HG03432 (cell line): ENCODE measurements around the gene ZFP36L2.

Experiments
- ATAC-seq: cut with Tn5 transposase; IDR thresholded peaks from one replicate; pipeline ENCODE4 v1.9.1; 2021; ENCODE audit warnings: mild to moderate bottlenecking, moderate library complexity; ENCODE audit not compliant: unreplicated experiment

ZFP36L2 gene, protein sequence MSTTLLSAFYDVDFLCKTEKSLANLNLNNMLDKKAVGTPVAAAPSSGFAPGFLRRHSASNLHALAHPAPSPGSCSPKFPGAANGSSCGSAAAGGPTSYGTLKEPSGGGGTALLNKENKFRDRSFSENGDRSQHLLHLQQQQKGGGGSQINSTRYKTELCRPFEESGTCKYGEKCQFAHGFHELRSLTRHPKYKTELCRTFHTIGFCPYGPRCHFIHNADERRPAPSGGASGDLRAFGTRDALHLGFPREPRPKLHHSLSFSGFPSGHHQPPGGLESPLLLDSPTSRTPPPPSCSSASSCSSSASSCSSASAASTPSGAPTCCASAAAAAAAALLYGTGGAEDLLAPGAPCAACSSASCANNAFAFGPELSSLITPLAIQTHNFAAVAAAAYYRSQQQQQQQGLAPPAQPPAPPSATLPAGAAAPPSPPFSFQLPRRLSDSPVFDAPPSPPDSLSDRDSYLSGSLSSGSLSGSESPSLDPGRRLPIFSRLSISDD

DNA sequence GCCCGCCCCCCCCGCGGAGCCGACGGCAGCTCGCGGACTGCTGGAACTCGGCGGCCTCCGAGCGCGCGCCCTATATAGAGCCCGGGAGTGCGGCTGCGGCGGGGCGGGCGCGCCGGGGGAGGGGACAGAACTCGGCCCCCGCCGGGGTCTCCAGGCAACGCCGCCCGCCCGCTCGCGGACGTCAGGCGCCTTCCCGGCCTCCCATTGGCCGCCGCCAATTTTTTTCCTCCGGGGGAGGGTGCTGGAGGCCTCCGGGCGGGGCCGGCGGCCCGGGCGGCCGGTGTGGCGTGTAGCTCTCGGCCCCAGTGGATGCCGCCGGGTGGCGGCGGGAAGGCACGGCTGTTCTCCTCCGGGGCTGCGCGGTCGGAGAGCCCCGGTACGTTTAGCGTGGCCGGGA, at the start of gene ZFP36L2:
Gene ZFP36L2, minus strand, starts transcription at position 49 of the 397 bp plus-strand sequence. CDS start 291 bp downstream, outside the sequence.
- peak; percentile 62 for ATAC-seq

DNA sequence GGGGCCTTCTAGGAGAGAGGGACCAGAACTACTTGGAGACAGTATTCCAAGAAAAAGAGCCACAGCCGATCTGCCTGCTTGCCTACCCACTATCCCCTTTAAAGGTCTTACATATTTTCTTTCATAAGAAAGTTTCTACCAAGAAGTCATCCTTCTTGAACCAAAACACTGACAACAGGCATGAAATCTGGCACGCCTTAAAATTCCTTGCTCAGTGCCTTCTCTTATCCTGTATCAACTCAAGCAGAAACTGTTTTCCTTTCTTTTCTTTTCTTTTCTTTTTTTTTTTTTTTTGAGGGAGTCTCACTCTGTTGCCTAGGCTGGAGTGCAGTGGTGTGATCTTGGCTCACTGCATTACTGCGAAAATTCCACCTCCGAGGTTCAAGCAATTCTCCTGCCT, 48.3 kb upstream of the ZFP36L2 start:
- ATAC-seq: no peak

DNA sequence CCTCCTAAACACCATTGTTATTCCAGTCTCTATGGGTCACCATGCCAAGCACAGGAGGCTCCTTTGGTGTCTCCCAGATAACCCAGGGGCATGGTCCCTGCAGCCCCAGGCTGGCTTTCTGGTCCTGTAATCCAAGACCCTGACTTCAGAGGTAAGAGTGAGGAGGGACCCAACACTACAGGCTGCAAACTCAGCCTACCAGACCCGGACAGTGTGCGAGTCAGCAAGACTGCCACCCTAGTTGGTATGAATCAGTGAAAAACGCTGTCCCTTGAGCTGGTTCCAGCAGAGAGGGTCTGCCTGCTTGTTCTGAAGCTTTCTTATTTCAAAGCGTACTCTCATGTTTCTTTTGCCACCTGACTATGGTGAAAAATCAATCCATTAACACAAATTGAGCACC, 47.6 kb upstream of the ZFP36L2 start:
- ATAC-seq: no peak

DNA sequence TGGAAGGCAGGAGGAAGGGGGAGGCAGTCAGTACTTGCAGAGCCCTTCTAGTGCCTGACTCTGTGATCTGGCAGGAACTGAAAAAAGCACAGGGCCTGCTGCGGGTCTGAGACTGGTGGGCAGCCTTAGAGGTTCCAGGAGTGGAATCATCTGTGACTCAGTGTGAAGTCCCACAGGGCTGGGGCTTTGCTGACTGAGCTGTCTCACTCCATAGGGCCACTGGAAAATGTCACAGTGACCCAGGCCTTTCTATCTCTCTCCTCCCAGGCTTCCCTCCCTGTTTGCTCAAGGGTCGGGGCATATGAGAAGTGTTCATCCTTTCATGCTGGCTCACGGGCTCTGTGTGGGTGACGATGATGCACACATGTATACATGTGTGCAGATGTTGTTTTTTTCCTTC, 47.1 kb upstream of the ZFP36L2 start:
- no peak for ATAC-seq

DNA sequence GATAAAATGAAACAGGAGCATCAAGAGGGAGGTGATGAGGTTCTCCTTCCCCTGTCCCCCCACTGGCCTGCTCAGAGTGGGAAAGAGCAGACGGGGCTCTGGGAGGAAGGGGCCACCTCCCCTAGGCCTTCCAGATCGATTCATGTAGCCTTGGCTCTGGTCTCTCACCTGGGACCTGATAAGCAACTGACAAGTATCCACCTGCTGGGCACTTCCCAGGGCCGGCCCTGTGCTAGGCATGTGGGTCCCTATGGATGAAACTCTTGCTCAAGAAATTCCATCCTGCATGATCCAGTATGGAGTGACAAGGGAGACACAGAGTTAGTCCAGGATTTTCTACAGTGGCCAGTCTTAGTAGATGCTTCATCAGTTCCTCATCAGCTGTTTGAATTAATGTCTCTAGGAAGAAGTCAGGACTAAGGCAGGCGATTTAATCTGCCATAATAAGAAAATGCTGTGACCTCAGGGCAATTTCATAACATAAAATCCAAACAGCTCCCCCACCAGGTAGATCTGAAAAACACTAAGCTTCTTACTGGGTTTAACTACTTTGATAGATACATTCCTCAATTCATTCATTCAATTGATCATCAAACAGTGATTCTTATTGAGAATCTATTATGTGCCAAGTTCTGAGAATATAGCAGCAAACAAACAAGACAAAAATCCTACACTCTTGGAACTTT, 44.7 kb upstream of the ZFP36L2 start:
- no peak for ATAC-seq

DNA sequence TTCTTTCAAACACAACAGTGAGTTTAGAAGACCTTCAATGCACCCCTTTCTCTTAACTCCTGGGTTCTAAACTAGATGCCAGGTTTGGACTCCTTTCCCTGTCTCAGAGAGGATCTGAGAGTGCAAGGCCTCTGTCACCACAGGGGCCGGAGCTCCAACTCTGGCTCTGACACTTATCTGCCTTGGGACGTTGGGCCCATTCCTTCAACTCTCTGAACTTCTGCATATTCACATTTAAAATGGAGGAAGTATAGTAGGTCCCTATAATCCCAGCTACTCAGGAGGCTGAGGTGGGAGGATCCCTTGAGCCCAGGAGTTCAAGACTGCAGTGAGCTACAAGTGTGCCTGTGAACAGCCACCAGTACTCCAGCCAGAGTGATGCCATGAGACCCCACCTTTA, 44.1 kb upstream of the ZFP36L2 start:
- no peak for ATAC-seq

DNA sequence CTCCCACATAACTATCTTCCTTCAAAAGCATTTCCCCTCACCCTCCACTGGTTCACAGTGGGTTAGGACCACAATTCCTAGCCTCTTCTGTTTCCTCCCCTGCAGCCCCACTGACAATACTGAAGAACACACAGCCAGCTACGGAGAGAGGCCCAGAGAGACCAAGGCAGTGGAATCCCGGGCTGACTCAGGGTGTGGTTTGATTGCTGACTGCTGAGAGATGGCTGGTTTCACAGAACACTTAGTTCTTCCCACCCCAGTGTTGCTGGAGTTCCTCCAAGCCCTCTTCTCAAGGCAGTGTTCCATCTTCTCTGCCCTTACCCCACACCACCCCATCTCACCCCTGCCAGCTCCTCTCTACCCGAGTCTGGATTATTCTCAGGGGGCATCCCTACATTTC, 43.3 kb upstream of the ZFP36L2 start:
- no peak for ATAC-seq

DNA sequence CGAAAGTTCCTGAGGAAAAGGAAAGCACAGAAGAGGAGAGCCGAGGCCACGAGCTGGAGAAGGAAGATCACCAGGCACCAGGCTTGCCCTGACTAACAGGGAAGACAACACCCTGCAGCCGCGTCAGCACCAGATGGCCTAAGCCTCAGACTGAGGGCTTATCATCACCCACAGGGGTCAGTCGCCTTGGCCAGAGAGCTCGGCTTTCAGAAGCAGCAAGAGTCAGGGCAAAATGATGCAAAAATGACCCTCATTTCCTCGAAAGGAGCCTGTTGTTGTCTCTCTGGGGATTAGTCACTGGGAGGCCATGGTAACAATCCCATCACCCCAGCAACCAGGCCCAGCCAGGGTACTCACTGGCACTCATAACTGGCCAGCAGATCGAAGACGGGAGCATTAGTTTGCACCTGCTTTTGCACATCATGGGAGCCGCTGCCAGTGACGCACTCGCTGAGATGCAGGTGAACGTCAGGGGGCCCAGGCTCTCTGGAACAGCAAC, 42.7 kb upstream of the ZFP36L2 start:
- ATAC-seq: no peak

DNA sequence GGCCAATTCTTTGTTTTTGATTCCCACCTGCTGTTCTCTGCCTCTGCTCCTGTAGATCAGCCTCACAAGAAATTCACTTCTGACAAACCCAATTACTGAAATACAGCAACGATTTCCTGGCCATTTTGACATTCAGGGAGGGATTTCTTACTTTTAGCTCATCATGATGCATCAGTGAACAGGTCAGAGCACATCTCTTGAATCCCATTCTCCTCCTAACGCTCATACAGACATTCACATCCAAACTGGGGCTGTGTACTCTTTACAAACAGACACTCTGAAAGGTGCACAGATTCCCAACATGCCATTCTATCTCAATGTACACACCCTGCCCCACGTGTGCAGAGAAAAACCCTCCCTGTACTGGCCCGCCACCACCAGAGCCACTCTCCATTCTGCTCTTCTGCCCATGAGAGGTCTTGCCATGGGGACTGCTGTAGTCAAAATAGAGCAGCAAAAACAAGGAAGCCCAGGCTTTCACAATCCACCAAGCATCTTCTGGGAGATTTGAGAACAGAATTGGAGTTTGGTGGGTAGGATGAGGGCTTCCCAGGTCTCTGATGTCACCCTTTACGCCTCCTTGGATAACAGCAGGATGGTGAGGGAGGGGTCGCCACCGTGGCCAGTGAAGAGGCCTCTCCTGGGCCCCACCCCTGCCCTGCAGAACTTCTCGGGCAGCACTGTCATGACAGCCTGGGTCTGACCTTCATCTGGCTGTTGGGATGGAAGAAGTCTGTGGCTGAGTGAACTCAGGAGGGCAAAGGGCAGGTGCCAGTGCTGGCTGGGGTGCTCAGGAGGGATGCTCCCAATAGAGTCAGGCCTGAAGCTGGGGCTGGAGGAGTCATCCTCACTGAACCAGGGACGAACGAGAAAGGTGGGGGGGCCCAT, 41.9 kb upstream of the ZFP36L2 start:
- no peak for ATAC-seq

DNA sequence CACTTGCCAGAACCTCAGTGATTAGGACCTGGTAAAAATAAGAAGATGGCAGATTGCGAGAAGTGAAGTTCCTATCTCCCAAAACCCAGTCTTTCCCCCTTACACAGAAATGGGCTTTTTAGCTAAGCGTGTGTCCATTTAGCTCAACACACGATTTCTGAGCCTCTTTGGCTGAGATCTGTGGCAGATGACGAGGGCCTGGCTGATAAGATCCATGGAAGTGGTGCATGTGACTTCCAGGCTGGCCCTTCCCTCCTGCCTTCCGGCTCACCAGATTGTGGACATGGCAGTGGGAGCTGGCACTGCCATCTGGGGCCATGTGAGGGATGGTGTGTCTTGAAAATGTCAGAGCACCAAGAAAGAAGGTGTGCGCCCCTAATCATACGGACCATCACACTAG, 41.0 kb upstream of the ZFP36L2 start:
- ATAC-seq: no peak

DNA sequence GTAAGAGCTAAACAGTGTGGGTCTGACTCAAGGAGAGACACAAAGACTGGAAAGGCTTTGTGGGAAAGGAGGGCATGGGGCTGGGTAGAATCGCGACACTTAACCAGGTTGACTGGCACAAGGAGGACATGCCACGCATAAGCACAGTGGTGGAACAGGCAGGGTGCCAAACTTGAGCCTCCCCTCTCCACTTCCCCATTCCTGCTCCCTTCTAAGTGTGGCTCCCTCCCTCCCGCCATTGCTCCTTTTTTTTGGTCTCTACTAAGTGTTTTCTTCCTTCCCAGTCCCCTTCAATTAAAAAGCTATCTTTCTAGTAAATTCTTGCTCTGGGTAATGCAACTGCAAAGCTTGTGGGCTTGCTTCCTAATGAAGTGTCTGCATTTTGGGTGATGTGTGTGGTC, 40.3 kb upstream of the ZFP36L2 start:
- ATAC-seq: no peak

DNA sequence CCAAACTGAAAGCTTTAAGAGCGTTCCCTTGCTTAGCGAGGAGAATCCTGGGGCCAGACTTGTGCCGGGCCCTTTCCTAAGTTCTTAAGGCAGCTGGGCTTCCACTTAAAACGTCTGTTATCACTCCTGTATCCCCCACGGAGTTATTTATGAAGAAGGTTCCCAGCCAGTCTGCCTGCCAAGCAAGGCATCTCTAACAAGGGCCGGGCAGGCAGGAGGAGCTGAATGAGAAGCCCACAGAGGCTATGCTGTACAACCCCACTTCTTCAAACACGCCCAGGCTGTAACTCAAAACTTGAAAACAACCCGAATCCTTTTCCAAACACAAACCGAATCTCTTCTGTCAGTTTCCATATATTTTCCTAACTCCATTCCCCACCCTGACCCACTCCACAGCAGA, 39.0 kb upstream of the ZFP36L2 start:
- no peak for ATAC-seq

DNA sequence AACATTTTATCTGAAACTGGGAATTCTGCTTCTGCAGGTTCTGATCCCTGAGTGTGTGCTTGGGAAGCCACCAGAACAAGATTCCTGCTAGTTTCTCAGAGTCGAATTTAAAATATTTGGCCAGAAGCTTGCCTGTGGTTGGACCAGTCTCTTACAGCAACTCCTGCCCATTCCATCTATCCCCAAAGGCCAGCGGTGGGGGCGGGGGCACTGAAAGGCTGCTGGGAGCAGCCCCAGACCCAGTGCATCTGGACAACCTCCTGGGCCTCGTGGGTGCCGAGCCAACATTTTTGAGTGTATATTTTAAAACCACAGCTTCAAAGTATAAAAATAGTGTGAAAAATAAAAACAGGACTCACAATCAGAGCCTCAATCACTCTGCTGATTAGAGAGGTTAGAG, 38.6 kb upstream of the ZFP36L2 start:
- no peak for ATAC-seq

DNA sequence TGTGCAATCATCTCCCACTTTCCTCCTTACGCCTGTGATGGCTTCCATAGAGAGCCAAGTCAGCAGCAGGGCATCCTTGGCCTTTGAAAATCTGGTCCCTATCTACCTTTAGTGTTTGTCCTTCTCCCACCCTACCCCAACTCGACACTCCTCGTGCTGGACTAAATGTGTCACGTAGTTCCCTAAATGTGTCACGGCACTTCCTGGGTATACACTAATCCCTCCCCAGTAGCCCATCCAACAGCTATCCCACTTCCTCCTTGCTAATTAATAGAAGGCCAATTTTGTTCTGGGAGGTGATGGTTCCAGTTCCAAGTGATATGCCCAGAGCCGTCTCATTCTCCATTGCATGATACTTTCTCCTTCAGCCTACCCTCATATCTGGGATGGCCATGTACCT, 36.5 kb upstream of the ZFP36L2 start:
- ATAC-seq: no peak

DNA sequence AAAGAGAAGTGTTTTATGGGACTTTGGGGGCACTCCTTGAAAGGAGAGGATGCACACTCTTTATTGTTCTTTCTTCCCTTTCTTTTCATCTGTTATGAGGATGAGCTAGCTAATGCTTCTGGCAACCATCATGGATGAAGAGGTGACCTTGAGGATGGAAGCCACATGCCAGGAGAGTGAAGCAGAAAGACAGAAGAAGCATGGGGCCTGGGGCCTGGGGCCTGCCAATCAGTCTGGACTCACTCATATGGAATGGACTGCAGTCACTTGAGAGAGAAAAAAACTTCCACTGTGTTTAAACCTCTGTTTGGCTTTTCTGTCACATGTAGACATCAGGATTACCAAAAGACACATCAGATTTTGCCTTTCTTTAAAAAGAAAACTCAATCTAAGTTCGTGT, 35.8 kb upstream of the ZFP36L2 start:
- ATAC-seq: no peak

DNA sequence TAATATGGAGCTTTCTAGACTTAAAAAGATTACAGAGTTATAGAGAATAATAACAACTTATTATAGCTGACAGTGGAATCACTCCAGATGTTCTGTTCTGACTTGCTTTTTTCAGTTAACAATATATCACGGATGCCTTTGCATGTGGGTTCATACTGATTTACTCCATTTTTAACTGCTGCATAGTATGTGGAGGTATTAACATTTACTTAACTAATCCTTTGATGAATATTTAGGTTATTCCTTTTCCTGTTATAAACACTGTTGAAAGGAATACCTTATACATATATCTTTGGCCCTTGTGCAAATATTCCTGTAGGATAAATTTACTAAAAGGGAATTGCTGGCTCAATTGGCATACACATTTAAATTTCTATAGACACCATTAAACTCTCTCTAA, 33.1 kb upstream of the ZFP36L2 start:
- ATAC-seq: no peak

DNA sequence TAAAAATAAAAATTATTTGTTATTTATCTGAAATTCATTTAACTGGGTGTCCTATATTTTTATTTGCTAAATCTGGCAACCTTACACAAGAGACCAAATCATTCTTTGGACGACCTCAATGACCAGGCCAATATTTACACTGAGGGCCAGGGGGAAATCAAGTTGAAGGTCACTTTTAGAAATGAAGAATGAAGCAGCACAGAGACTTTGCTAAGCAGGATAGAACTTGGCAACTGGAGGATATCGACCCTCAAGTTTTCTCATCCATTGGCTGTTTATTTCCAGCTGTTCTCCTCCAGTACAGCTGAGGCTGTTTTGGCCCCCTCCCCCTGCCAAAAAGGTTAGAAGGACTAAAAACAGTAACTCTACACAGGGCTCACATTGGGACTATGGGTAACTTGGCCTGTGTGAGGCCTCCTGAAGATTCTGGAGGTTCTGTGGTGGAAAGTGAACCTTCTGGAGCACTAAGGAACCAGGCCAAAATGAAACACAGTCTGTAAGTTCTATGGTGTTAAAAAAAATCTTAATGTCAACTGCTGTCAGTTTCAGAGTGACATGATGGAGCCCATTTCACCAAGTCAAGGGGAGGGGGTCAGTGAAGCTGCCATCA, 32.2 kb upstream of the ZFP36L2 start:
- ATAC-seq: no peak

DNA sequence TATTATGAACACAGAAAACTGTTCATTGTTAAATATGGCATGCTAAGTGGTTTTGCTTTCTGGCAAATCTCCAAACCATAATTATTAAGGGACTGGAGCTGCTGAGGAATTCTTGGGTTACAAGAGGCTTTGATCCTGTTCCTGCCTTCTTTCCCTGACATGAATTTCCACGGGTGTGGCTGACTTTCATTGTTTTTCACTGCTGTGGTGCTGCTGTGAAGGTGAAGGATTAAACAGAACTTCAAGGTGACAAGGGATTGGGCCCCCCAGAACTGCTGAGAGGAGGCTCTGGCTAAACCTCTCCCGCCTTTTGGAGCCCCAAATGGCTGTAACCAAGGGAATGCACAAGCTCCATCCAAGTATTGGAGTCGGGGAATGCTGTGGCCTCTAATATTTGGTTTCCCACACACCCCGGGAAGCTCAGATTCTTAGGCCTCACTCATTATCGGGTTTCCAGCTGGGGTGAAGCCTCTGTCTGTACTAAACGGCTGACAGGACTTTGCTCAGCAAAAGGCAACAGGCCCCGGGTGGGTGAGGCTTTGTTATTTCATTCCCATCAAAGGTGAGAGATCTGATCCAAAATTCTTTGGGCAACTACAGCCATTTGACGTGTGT, 29.0 kb upstream of the ZFP36L2 start:
- no peak for ATAC-seq

DNA sequence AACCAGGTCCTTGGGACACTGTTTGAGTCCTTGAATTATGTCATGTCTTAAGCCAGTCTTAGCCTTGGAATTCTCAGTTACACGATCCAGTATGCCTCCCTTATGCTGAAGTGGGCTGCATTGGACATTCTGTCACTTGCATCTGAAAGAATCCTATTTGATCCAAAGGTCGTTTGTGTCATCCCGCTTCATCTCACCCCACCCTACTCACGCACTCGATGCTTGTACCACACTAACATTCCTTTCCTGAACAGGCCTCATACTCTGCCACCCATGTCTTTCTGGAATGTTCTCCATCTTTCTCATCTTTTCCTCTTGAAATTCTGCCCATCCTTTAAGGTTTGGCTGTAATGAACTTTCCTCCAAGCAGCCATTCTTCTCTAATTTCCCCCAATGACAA, 27.9 kb upstream of the ZFP36L2 start:
- no peak for ATAC-seq

DNA sequence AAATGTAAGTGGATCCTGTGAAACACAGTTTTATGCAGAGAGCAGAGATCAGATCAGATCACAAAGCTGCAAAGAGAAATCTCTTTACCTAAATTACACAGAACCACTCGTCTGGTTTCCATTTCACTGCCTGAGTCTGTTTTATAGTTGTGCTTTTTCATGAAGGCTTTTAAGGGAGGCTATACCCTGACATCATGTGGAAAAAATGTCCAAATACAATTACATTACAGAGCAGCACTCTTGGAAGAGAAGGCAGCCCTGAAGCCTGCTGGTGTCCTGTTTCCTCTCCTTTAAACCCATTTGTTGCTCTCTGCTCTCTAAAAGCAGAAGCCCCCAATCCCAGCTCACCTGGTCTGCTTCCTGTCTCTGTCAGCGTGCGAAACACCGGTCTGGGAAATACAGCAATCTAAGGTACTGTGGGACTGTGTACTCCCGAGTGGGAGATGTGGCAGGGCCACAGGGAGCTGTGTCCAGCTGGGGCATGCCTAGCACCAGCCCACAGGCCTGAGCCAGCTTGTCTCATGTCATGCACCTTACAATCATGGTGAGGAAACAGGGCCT, 24.8 kb upstream of the ZFP36L2 start:
- no peak for ATAC-seq
